ENCODE results near the gene IRF8. TPM values are rescaled to one million over a fixed set of nuclear protein-coding genes. Genes with fewer than 3 reads are reported as not detected.

The IRF8 gene
- total RNA-seq, 1 donor from 2014 or later = 2.0 TPM

DNA sequence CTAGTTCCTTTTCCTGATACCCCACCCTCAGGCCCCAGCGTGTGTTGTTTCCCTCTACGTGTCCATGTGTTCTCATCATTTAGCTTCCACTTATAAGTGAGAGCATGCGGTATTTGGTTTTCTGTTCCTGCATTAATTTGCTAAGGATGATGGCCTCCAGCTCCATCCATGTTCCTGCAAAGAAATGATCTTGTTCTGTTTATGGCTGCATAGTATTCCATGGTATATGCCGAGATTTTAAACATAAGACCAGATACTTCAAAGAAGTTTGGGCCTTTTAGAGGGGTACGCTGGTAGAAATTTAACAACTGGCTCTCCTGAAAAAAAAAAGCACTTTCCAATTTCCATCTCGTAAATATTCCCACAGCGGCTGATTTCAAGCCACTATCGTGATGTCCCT is 59.8 kb downstream of the IRF8 start:
- Mint-ChIP-seq H3K27ac (no peak overlapping the region), H3K36me3 (ENCODE audit: insufficient read depth) (no peaks in the 10 kb centered on the region), H3K27me3 (peaks cover 21% of the 10 kb centered on the region), H3K9me3 (ENCODE audit: low read depth) (no peaks in the 10 kb centered on the region), H3K4me1 (ENCODE audit: low read depth) (no peaks in the 10 kb centered on the region), H3K4me3 (ENCODE audit: low read depth) (no peak overlapping the region)
- TF ChIP-seq, protein P1, sequence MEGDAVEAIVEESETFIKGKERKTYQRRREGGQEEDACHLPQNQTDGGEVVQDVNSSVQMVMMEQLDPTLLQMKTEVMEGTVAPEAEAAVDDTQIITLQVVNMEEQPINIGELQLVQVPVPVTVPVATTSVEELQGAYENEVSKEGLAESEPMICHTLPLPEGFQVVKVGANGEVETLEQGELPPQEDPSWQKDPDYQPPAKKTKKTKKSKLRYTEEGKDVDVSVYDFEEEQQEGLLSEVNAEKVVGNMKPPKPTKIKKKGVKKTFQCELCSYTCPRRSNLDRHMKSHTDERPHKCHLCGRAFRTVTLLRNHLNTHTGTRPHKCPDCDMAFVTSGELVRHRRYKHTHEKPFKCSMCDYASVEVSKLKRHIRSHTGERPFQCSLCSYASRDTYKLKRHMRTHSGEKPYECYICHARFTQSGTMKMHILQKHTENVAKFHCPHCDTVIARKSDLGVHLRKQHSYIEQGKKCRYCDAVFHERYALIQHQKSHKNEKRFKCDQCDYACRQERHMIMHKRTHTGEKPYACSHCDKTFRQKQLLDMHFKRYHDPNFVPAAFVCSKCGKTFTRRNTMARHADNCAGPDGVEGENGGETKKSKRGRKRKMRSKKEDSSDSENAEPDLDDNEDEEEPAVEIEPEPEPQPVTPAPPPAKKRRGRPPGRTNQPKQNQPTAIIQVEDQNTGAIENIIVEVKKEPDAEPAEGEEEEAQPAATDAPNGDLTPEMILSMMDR (IDR thresholded peaks at IDR 0.05; ENCODE audit: unreplicated experiment) = no peak
- DNase-seq (ENCODE audit: low spot score, unreplicated experiment) = no peak

DNA sequence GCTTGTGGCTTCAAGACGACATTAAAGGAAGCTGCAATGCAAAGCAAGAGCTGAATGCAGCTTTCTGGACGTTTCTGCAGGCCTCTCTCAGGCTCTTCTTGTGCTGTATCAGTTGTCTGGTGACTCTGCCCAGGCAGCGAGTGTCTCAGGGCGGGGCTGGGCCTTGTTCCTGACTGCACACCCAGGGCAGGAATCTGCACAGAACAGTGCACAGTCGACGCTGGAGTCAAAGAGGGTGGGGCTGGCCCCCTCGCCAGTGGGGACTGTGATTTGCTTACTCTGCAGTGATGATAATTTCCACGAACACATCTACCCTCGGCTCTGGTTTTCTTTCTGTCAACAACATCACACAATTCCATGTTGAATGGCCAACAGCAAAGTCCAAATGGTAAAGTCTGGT is 60.7 kb downstream of the IRF8 start:
- Mint-ChIP-seq H3K4me3 (ENCODE audit: low read depth) (no peak overlapping the region), H3K27ac (no peak overlapping the region), H3K9me3 (ENCODE audit: low read depth) (no peaks in the 10 kb centered on the region), H3K36me3 (ENCODE audit: insufficient read depth) (no peaks in the 10 kb centered on the region), H3K4me1 (ENCODE audit: low read depth) (no peaks in the 10 kb centered on the region), H3K27me3 (peaks cover 21% of the 10 kb centered on the region)
- TF ChIP-seq, protein P1 (IDR thresholded peaks at IDR 0.05; ENCODE audit: unreplicated experiment) = no peak
- DNase-seq (ENCODE audit: low spot score, unreplicated experiment) = no peak

DNA sequence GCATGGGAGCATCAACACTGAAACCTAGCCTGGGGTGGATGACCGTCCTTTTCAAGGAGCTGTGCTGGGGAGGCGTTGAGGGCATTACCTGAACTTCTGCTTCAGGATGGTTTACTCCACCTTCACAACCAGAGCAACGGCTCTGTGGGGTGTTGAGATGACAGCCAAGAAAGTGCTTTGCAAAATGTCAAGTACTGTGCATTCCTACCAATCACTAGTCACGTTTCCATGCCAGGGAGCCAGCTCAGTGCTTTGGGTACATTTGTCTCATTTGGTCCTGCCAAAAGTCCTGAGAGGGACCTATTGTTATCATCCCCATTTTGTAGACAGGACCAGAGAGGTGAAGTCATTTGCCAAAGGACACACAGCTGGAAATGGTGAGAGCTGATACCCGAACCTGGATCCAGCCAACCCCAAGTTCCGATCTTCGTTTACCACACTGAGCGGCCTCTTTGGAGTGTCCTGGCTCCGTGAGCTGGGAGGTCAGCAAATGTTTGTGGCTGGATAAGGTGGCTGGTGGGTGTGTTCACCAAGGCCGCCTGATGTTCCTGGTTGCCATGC is 61.6 kb downstream of the IRF8 start:
- Mint-ChIP-seq H3K27me3 (peaks cover 22% of the 10 kb centered on the region), H3K36me3 (ENCODE audit: insufficient read depth) (no peaks in the 10 kb centered on the region), H3K4me3 (ENCODE audit: low read depth) (no peak overlapping the region), H3K4me1 (ENCODE audit: low read depth) (no peaks in the 10 kb centered on the region), H3K27ac (no peak overlapping the region), H3K9me3 (ENCODE audit: low read depth) (no peaks in the 10 kb centered on the region)
- TF ChIP-seq, protein P1 (IDR thresholded peaks at IDR 0.05; ENCODE audit: unreplicated experiment) = no peak
- DNase-seq (ENCODE audit: low spot score, unreplicated experiment) = no peak

DNA sequence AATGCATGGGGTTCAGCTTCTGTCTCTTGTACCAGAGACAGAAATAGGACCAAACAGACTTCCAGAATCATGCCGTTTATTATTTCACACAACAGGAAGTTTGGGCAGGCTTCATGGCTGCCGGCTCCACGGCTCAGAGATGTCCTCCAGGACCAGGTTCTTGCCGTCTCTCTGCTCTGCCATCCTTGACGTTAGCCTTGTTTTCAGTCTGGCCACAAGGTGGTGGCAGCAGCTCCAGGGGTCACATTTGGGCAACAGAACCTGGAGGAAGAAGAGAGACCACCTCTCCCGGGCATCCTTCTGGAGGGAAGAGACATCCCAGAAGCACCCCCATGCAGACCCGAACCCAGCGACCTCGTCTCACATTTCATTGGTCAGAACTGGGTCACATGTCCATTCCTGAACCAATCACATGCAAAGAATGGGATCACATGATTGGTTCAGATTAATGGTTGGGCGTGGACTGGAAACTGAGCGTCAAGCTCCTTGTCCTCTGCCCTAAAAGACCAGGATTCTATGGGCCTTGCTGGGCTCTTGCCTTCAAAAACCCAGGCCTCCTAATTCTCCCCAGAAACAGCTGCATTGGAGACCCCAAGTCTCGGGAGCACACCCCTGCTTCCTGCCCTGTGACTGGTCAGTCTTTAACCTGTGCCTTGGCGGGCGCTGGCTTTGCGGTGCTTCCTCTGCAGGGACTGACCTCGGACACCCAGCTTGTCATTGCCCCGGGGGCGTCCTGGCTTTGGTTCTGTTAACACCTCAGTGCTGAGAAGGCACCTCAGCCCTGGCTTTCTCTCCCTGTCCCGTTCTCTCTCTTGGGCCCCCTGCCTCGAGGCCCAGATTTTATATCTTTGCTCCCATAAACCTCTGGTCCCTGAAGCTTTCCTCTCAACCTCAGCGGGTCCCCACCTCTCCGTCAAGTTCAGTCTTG is 63.3 kb downstream of the IRF8 start:
- Mint-ChIP-seq H3K4me1 (ENCODE audit: low read depth) (no peaks in the 10 kb centered on the region), H3K4me3 (ENCODE audit: low read depth) (no peak overlapping the region), H3K27ac (no peak overlapping the region), H3K36me3 (ENCODE audit: insufficient read depth) (no peaks in the 10 kb centered on the region), H3K27me3 (peaks cover 28% of the 10 kb centered on the region), H3K9me3 (ENCODE audit: low read depth) (peaks cover 3% of the 10 kb centered on the region)
- TF ChIP-seq, protein P1 (IDR thresholded peaks at IDR 0.05; ENCODE audit: unreplicated experiment) = no peak
- DNase-seq (ENCODE audit: low spot score, unreplicated experiment) = no peak

DNA sequence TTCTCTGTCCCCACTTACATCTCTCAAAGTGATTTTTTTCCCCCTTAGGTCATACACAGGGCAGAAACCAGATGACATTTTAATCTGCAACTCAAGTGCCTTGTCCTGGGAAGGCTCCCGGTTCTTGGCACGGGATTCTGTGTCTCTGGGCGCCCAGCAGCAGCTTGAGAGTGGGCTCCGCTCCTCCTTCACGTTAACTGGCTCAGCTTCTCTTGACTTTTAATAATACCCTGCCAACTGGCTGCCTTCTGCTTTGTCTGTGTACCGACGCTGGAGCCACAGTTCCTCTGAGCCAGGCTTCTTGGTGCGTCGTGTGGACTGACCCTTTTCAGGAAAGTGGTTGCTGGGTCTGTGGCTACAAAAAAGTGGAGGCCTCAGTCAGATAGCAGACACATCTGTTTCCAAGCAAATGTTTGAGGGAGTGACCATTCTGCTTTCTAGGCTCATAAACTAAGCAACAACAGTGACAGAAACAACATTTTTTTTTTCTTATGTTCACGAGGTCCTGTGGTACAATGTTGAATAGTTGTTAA is 64.9 kb downstream of the IRF8 start:
- H3K27ac Mint-ChIP-seq = no peak overlapping the region
- no peak for DNase-seq (ENCODE audit: low spot score, unreplicated experiment)

More for the DNA sequence above, 64.9 kb downstream of the IRF8 start:
- Mint-ChIP-seq H3K4me1 (ENCODE audit: low read depth) (no peaks in the 10 kb centered on the region), H3K27me3 (peaks cover 36% of the 10 kb centered on the region), H3K4me3 (ENCODE audit: low read depth) (no peak overlapping the region), H3K9me3 (ENCODE audit: low read depth) (peaks cover 3% of the 10 kb centered on the region), H3K36me3 (ENCODE audit: insufficient read depth) (no peaks in the 10 kb centered on the region)
- TF ChIP-seq, protein P1 (IDR thresholded peaks at IDR 0.05; ENCODE audit: unreplicated experiment) = no peak
